HCT116 (cell line): Measurements from ENCODE around the gene TFDP3.

Experiments
- CBX3 ChIP-seq: IDR thresholded peaks from 2 replicates; pipeline ENCODE4 v1.6.1; 2012; ENCODE audit warnings: low read depth
- CEBPB ChIP-seq: IDR thresholded peaks from 2 replicates; pipeline ENCODE4 v1.6.1; 2012; ENCODE audit warnings: low read depth
- CTCF ChIP-seq, 3 experiments: fragments of 200-600 bp in 1 of 3; sonication (generic) in 1 of 3; IDR thresholded peaks in 2 of 3; conservative IDR thresholded peaks in 1 of 3; 2 replicates each; pipeline ENCODE4 v1.5.1; 2012 to 2017; ENCODE audit warnings: low read depth in 2 of 3, low read length in 2 of 3, antibody characterized with exemption in 1 of 3, borderline replicate concordance in 1 of 3, control low read depth in 1 of 3, mild to moderate bottlenecking in 1 of 3, mixed read lengths in 1 of 3, mixed run types in 1 of 3, moderate library complexity in 1 of 3; ENCODE audit not compliant: insufficient read depth in 1 of 3
- EZH2 ChIP-seq: fragments of 200-600 bp; sonication (generic); IDR thresholded peaks from 2 replicates; pipeline ENCODE4 v1.6.1; 2017; ENCODE audit warnings: antibody characterized with exemption, mixed run types
- EZH2phosphoT487 ChIP-seq: fragments of 200-600 bp; IDR thresholded peaks from 2 replicates; pipeline ENCODE4 v1.6.1; 2018; ENCODE audit warnings: antibody characterized with exemption, borderline replicate concordance
- JUND ChIP-seq: IDR thresholded peaks from 2 replicates; pipeline ENCODE4 v1.6.1; 2012
- POLR2A ChIP-seq: IDR thresholded peaks from 2 replicates; pipeline ENCODE4 v1.7.0; 2011; ENCODE audit warnings: borderline replicate concordance; ENCODE audit not compliant: insufficient read depth, insufficient read length; ENCODE audit errors: extremely low read depth
- POLR2AphosphoS5 ChIP-seq: IDR thresholded peaks from 2 replicates; pipeline ENCODE4 v1.6.1; 2011; ENCODE audit warnings: mild to moderate bottlenecking, low read depth, low read length, moderate library complexity
- REST ChIP-seq: IDR thresholded peaks from 2 replicates; pipeline ENCODE4 v1.6.1; 2012; ENCODE audit warnings: low read depth
- SIN3A ChIP-seq: IDR thresholded peaks from 2 replicates; pipeline ENCODE4 v1.6.1; 2012; ENCODE audit warnings: low read depth
- SRF ChIP-seq: IDR thresholded peaks from 2 replicates; pipeline ENCODE4 v1.6.1; 2012; ENCODE audit warnings: low read depth
- YY1 ChIP-seq: IDR thresholded peaks from 2 replicates; pipeline ENCODE4 v1.6.1; 2011; ENCODE audit warnings: low read length, low read depth, moderate library complexity, mild to moderate bottlenecking; ENCODE audit not compliant: insufficient replicate concordance; ENCODE audit errors: extremely low read depth
- TF ChIP-seq, protein P1 (sequence below): IDR thresholded peaks from 2 replicates; pipeline ENCODE4 v1.6.1; 2012

DNA sequence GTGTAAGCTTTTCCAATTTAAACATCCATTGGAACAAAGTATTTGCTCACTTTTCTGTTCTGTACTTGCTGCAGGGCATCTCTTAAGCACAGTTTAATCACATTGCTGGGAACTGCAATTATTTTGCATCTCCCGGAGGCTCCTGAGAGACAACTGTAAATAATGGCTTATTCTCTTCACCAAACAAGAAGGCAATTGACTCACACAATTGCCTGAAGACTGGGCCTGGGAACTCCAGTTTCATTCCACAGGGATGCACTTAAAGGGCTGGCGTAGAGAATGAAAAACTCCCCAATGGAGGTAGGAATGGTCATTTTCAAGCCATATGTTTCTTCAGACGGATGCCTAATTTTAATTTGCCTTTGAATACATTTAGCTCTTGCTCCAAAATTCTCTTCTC is 29.5 kb downstream of the TFDP3 start:
- TF ChIP-seq CTCF (IDR thresholded peaks at IDR 0.05 in 2 of 3, conservative IDR thresholded peaks at IDR 0.05 in 1 of 3; ENCODE audit: borderline replicate concordance in 1 of 3, insufficient read depth in 1 of 3, low read depth in 2 of 3, low read length in 2 of 3) (no peak), POLR2A (no peak), SRF (no peak), CBX3 (no peak), CEBPB (no peak), POLR2AphosphoS5 (no peak), EZH2 (no peak), EZH2phosphoT487 (no peak), REST (no peak), SIN3A (no peak), YY1 (no peak), JUND (no peak)
- TF ChIP-seq, protein P1, sequence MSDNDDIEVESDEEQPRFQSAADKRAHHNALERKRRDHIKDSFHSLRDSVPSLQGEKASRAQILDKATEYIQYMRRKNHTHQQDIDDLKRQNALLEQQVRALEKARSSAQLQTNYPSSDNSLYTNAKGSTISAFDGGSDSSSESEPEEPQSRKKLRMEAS, result no peak
